PC-3 (cell line): Measurements from ENCODE around the gene RHOT2. TPM values are rescaled to one million over a fixed set of nuclear protein-coding genes. Genes with fewer than 3 reads are reported as not detected.

Experiments used
- ATAC-seq: fragments of 200-7000 bp; cut with Tn5 transposase; 2 replicates; pipeline ENCODE4 v1.9.1; 2020; ENCODE audit warnings: mild to moderate bottlenecking, moderate library complexity
- BruUV-seq: library from RNA; stranded (reverse); fragments of 400-500 nt; replicated peaks from 2 replicates; lab custom pipeline; 2021; lab: Mats Ljungman, UMichigan
- CTCF ChIA-PET: fragments of 300-600 bp; sonication (Branson Sonifier 250); formaldehyde crosslinking; loops from one replicate; lab custom pipeline; 2022; ENCODE audit warnings: antibody characterized with exemption; lab: Charles Lee
- POLR2A ChIA-PET: fragments of 300-600 bp; sonication (Branson Sonifier 250); formaldehyde crosslinking; loops from one replicate; lab custom pipeline; 2022; ENCODE audit warnings: antibody characterized with exemption; ENCODE audit not compliant: unreplicated experiment; lab: Charles Lee
- DNase-seq: peaks from one replicate; pipeline ENCODE4 v3.0.0-alpha.2; 2015
- H2AFZ ChIP-seq: fragments of 300-600 bp; sonication (generic); 2 replicates; pipeline ENCODE4 v1.6.0; 2016; ENCODE audit warnings: antibody characterized with exemption, low read length
- H3F3A ChIP-seq: fragments of 300-600 bp; sonication (generic); one replicate; pipeline ENCODE4 v1.6.0; 2017; ENCODE audit warnings: antibody characterized with exemption, low read length, control low read depth, mild to moderate bottlenecking; ENCODE audit not compliant: unreplicated experiment
- H3K27ac ChIP-seq: fragments of 300-600 bp; sonication (generic); 2 replicates; pipeline ENCODE4 v1.5.1; 2016; ENCODE audit warnings: mild to moderate bottlenecking, low read length
- H3K27me3 ChIP-seq: fragments of 300-600 bp; sonication (generic); 2 replicates; pipeline ENCODE4 v1.6.1; 2016; ENCODE audit warnings: low read length, mixed read lengths
- H3K36me3 ChIP-seq: fragments of 300-600 bp; sonication (generic); 2 replicates; pipeline ENCODE4 v1.6.1; 2016; ENCODE audit warnings: low read depth, mixed run types, low read length, mixed read lengths
- H3K4me1 ChIP-seq: fragments of 300-600 bp; sonication (generic); 2 replicates; pipeline ENCODE4 v1.5.1; 2016; ENCODE audit warnings: low read length; ENCODE audit not compliant: insufficient read depth
- H3K4me2 ChIP-seq: fragments of 300-600 bp; sonication (generic); 2 replicates; pipeline ENCODE4 v1.6.0; 2016; ENCODE audit warnings: low read length
- H3K4me3 ChIP-seq: fragments of 300-600 bp; sonication (generic); 2 replicates; pipeline ENCODE4 v1.5.1; 2016; ENCODE audit warnings: mild to moderate bottlenecking, low read length, mixed read lengths
- H3K79me2 ChIP-seq: fragments of 300-600 bp; sonication (generic); 2 replicates; pipeline ENCODE4 v1.6.1; 2017; ENCODE audit warnings: low read length, mixed read lengths
- H3K9ac ChIP-seq: fragments of 300-600 bp; sonication (generic); 2 replicates; pipeline ENCODE4 v1.6.0; 2016; ENCODE audit warnings: mild to moderate bottlenecking, low read length
- H3K9me2 ChIP-seq: fragments of 300-600 bp; sonication (generic); replicated peaks from 2 replicates; pipeline ENCODE4 v1.6.1; 2016; ENCODE audit warnings: mixed run types, low read length, mixed read lengths
- H3K9me3 ChIP-seq: fragments of 300-600 bp; sonication (generic); 2 replicates; pipeline ENCODE4 v1.6.1; 2016; ENCODE audit warnings: low read length, mixed read lengths
- H4K20me1 ChIP-seq: fragments of 300-600 bp; sonication (generic); 2 replicates; pipeline ENCODE4 v1.6.1; 2016; ENCODE audit warnings: low read length, mixed read lengths
- CTCF ChIP-seq: fragments of 300-600 bp; sonication (generic); conservative IDR thresholded peaks from 2 replicates; pipeline ENCODE4 v1.5.1; 2017; ENCODE audit warnings: antibody characterized with exemption, low read depth, mild to moderate bottlenecking, low read length
- EZH2 ChIP-seq: fragments of 300-600 bp; sonication (generic); IDR thresholded peaks from one replicate; pipeline ENCODE4 v1.6.1; 2017; ENCODE audit warnings: antibody characterized with exemption, mild to moderate bottlenecking, low read length; ENCODE audit not compliant: unreplicated experiment
- EZH2phosphoT487 ChIP-seq: fragments of 300-600 bp; sonication (generic); IDR thresholded peaks from 2 replicates; pipeline ENCODE4 v1.6.1; 2018; ENCODE audit warnings: mild to moderate bottlenecking, antibody characterized with exemption, low read length, borderline replicate concordance
- intact Hi-C: fragments of 100-400 bp; cut with micrococcal nuclease; formaldehyde crosslinking; loops from 2 replicates; pipeline ENCODE4 v1.9.0; 2023
- total RNA-seq: library from RNA; depleted of rRNA; stranded (reverse); fragments of >200 nt; gene quantifications from 2 replicates; pipeline ENCODE4 v1.2.3, GENCODE V29; 2014

The RHOT2 gene
- total RNA-seq, 1 experiment from 2014 or later: 93.0 TPM

DNA sequence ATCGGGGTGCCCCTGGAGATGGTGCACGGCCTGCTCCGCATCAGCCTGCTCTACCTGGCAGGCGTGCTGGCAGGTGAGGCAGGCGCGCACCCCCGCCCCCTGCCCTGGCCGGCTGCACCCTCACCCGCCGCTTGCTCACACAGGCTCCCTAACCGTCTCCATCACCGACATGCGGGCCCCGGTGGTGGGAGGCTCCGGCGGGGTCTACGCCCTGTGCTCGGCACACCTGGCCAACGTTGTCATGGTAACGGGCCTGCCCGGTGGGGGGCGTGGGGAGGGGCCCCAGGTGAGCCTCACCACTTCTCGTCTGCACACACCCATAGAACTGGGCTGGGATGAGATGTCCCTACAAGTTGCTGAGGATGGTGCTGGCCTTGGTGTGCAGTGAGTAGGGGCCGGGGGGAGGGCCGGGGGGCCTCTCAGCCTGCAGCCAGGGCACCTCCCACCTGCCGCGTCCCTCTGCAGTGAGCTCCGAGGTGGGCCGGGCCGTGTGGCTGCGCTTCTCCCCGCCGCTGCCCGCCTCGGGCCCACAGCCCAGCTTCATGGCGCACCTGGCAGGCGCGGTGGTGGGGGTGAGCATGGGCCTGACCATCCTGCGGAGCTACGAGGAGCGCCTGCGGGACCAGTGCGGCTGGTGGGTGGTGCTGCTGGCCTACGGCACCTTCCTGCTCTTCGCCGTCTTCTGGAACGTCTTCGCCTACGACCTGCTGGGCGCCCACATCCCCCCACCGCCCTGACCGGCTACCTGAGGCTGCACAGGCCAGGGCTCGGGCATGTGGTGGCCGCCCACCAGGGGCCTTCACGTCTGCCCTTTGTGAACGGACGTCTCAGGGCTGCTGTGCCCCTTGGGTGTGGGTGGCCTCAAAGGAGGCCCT, 9.6 kb downstream of the RHOT2 start:
- H3K9ac ChIP-seq: no peak overlapping the region
- H3K4me3 ChIP-seq: no peak overlapping the region
- H3K36me3 ChIP-seq: peaks cover 5% of the 10 kb centered on the region
- no peak overlapping the region for H3K4me2 ChIP-seq
- H3K9me3 ChIP-seq: no peaks in the 10 kb centered on the region
- CTCF ChIA-PET: no interaction called here
- H2AFZ ChIP-seq: no peak overlapping the region
- no peaks in the 10 kb centered on the region for H3K27me3 ChIP-seq
- peaks cover 22% of the 10 kb centered on the region for H3K79me2 ChIP-seq
- no peaks in the 10 kb centered on the region for H3F3A ChIP-seq
- intact Hi-C loops: no loop called here
- no peaks in the 10 kb centered on the region for H3K9me2 ChIP-seq
- H3K27ac ChIP-seq: no peak overlapping the region
- H4K20me1 ChIP-seq: peaks cover 10% of the 10 kb centered on the region; the same call in 1 of the 2 replicates
- no TSS peak for BruUV-seq
- POLR2A ChIA-PET: no interaction called here
- DNase-seq: no peak
- peaks cover 14% of the 10 kb centered on the region for H3K4me1 ChIP-seq
- ATAC-seq: no peak
- TF ChIP-seq CTCF (no peak), EZH2 (no peak), EZH2phosphoT487 (no peak)

- peaks cover 10% of the 10 kb centered on the region; the same call in 1 of the 2 replicates for H4K20me1 ChIP-seq
Measured at GRCh38 chr16:678209-678857, 10.4 kb downstream of the RHOT2 start.

More at GRCh38 chr16:678209-678857, 10.4 kb downstream of the RHOT2 start:
- DNase-seq (no peak), ATAC-seq (no peak)
- intact Hi-C loops: no loop called here
- Histone ChIP-seq H3F3A (no peaks in the 10 kb centered on the region), H3K4me3 (no peak overlapping the region), H3K36me3 (peaks cover 6% of the 10 kb centered on the region), H3K27me3 (no peaks in the 10 kb centered on the region), H3K79me2 (peaks cover 30% of the 10 kb centered on the region), H3K9me3 (no peaks in the 10 kb centered on the region), H3K9ac (no peak overlapping the region), H3K4me2 (no peak overlapping the region), H3K4me1 (peaks cover 21% of the 10 kb centered on the region), H2AFZ (no peak overlapping the region), H3K9me2 (no peaks in the 10 kb centered on the region), H3K27ac (no peak overlapping the region)
- no TSS peak for BruUV-seq
- no peak for TF ChIP-seq EZH2phosphoT487
- TF ChIP-seq EZH2: no peak
- TF ChIP-seq CTCF: no peak
- CTCF ChIA-PET: no interaction called here
- POLR2A ChIA-PET: no interaction called here
